RWPE2 (cell line): Measurements from ENCODE around the gene CARD11.
"Not testable (repeated sequence)": the region's sequence is repeated elsewhere in the genome, so short reads cannot be mapped to it uniquely, and the experiment has no call there.

Source experiments
- ATAC-seq: fragments of 200-7000 bp; cut with Tn5 transposase; 3 replicates; pipeline ENCODE4 v1.9.1; 2021; ENCODE audit warnings: low read depth
- DNase-seq: peaks from one replicate; pipeline ENCODE4 v3.0.0-alpha.2; 2020; ENCODE audit warnings: low spot score
- H3K27ac ChIP-seq: fragments of 450-650 bp; 2 replicates; pipeline ENCODE4 v1.5.1; 2017; ENCODE audit warnings: mild to moderate bottlenecking; ENCODE audit not compliant: poor library complexity, severe bottlenecking
- H3K27me3 ChIP-seq: fragments of 250-450 bp; sonication (Bioruptor Pico); 2 replicates; pipeline ENCODE4 v1.5.1; 2021; ENCODE audit warnings: mild to moderate bottlenecking, moderate library complexity; ENCODE audit not compliant: insufficient read depth, poor library complexity, severe bottlenecking
- H3K36me3 ChIP-seq: fragments of 250-450 bp; sonication (Bioruptor Pico); 2 replicates; pipeline ENCODE4 v1.5.1; 2020; ENCODE audit warnings: low read depth, mild to moderate bottlenecking, moderate library complexity
- H3K4me1 ChIP-seq: fragments of 250-450 bp; sonication (Bioruptor Pico); 2 replicates; pipeline ENCODE4 v1.5.1; 2021; ENCODE audit warnings: mild to moderate bottlenecking, moderate library complexity; ENCODE audit not compliant: insufficient read depth, poor library complexity, severe bottlenecking
- H3K4me3 ChIP-seq: fragments of 250-450 bp; sonication (Bioruptor Pico); 2 replicates; pipeline ENCODE4 v1.5.1; 2021; ENCODE audit warnings: mild to moderate bottlenecking, moderate library complexity; ENCODE audit not compliant: severe bottlenecking
- H3K9me3 ChIP-seq: fragments of 250-450 bp; sonication (Bioruptor Pico); 2 replicates; pipeline ENCODE4 v1.5.1; 2021; ENCODE audit warnings: mild to moderate bottlenecking, moderate library complexity; ENCODE audit not compliant: severe bottlenecking
- CTCF ChIP-seq: fragments of 450-650 bp; IDR thresholded peaks from one replicate; pipeline ENCODE4 v1.5.1; 2017; ENCODE audit warnings: mild to moderate bottlenecking, moderate library complexity; ENCODE audit not compliant: poor library complexity, severe bottlenecking

The CARD11 gene

GRCh38 chr7:3027005-3027845, 16.4 kb downstream of the CARD11 start:
- ATAC-seq = no peak; the same call in 2 of the 3 replicates
- TF ChIP-seq CTCF = no peak
- Histone ChIP-seq H3K4me1 (peaks cover 14% of the 10 kb centered on the region), H3K36me3 (no peaks in the 10 kb centered on the region), H3K27me3 (no peaks in the 10 kb centered on the region), H3K4me3 (no peak overlapping the region), H3K27ac (peak overlapping the region; percentile 26), H3K9me3 (no peaks in the 10 kb centered on the region)
- peak; percentile 15 for DNase-seq

GRCh38 chr7:3025616-3026015, 18.1 kb downstream of the CARD11 start:
- Histone ChIP-seq H3K27me3 (no peaks in the 10 kb centered on the region), H3K9me3 (no peaks in the 10 kb centered on the region), H3K4me1 (peaks cover 14% of the 10 kb centered on the region), H3K27ac (no peak overlapping the region), H3K36me3 (no peaks in the 10 kb centered on the region), H3K4me3 (no peak overlapping the region)
- ATAC-seq = no peak
- TF ChIP-seq CTCF = no peak
- DNase-seq = no peak

GRCh38 chr7:3021825-3022224, 21.8 kb downstream of the CARD11 start:
- no peaks in the 10 kb centered on the region; the same call in 1 of the 2 replicates for H3K36me3 ChIP-seq
- no peaks in the 10 kb centered on the region for H3K27me3 ChIP-seq
- no peak overlapping the region for H3K27ac ChIP-seq
- no peak for DNase-seq
- H3K4me1 ChIP-seq = no peaks in the 10 kb centered on the region
- no peak overlapping the region for H3K4me3 ChIP-seq
- ATAC-seq = no peak
- peaks cover 3% of the 10 kb centered on the region for H3K9me3 ChIP-seq
- TF ChIP-seq CTCF = no peak

GRCh38 chr7:3021224-3021623, 22.4 kb downstream of the CARD11 start:
- not testable (repeated sequence) for H3K9me3 ChIP-seq, H3K27me3 ChIP-seq, H3K36me3 ChIP-seq, H3K4me1 ChIP-seq, ATAC-seq, H3K4me3 ChIP-seq, H3K27ac ChIP-seq
- DNase-seq = peak; percentile 2

- H3K4me1 ChIP-seq = no peaks in the 10 kb centered on the region
- no peaks in the 10 kb centered on the region for H3K27me3 ChIP-seq
- DNase-seq (no peak), ATAC-seq (no peak)
- no peak for TF ChIP-seq CTCF
- H3K4me3 ChIP-seq = no peak overlapping the region
- no peaks in the 10 kb centered on the region; the same call in 1 of the 2 replicates for H3K36me3 ChIP-seq
- peaks cover 3% of the 10 kb centered on the region for H3K9me3 ChIP-seq
- H3K27ac ChIP-seq = no peak overlapping the region
Measured at GRCh38 chr7:3020416-3020815, 23.3 kb downstream of the CARD11 start.
